ENCODE measurements around the gene PATJ.
"Not testable (repeated sequence)": the region's sequence is repeated elsewhere in the genome, so short reads cannot be mapped to it uniquely, and the experiment has no call there.

Gene PATJ

DNA sequence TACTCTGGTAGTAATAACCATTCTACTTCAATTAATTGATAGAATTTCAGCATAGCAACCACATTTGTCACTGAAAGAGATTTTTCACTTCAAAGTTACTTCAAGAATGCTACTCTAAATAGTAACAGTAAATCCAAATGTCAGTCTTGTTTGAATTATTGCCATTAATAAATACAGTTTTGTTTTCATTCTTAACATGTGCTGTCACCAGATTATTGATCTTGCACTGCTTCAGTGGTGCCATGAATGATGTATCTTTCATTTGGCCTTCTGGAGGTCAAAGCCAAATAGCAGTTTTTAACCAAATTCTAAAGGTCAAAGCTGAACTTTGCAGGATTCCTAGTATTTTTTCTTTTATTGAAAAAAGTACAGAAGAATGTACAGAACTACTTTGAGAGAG lies 199.5 kb downstream of the PATJ start:
- TF ChIP-seq, protein P1, sequence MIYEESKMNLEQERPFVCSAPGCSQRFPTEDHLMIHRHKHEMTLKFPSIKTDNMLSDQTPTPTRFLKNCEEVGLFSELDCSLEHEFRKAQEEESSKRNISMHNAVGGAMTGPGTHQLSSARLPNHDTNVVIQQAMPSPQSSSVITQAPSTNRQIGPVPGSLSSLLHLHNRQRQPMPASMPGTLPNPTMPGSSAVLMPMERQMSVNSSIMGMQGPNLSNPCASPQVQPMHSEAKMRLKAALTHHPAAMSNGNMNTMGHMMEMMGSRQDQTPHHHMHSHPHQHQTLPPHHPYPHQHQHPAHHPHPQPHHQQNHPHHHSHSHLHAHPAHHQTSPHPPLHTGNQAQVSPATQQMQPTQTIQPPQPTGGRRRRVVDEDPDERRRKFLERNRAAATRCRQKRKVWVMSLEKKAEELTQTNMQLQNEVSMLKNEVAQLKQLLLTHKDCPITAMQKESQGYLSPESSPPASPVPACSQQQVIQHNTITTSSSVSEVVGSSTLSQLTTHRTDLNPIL (CRISPR knock-in tag; IDR thresholded peaks at IDR 0.05; ENCODE audit: low read depth): no peak
- TF ChIP-seq PPARA (CRISPR knock-in tag; IDR thresholded peaks at IDR 0.05; ENCODE audit: borderline replicate concordance): no peak
- TF ChIP-seq, protein P2, sequence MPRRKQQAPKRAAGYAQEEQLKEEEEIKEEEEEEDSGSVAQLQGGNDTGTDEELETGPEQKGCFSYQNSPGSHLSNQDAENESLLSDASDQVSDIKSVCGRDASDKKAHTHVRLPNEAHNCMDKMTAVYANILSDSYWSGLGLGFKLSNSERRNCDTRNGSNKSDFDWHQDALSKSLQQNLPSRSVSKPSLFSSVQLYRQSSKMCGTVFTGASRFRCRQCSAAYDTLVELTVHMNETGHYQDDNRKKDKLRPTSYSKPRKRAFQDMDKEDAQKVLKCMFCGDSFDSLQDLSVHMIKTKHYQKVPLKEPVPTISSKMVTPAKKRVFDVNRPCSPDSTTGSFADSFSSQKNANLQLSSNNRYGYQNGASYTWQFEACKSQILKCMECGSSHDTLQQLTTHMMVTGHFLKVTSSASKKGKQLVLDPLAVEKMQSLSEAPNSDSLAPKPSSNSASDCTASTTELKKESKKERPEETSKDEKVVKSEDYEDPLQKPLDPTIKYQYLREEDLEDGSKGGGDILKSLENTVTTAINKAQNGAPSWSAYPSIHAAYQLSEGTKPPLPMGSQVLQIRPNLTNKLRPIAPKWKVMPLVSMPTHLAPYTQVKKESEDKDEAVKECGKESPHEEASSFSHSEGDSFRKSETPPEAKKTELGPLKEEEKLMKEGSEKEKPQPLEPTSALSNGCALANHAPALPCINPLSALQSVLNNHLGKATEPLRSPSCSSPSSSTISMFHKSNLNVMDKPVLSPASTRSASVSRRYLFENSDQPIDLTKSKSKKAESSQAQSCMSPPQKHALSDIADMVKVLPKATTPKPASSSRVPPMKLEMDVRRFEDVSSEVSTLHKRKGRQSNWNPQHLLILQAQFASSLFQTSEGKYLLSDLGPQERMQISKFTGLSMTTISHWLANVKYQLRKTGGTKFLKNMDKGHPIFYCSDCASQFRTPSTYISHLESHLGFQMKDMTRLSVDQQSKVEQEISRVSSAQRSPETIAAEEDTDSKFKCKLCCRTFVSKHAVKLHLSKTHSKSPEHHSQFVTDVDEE (CRISPR knock-in tag; IDR thresholded peaks at IDR 0.05): no peak
- TF ChIP-seq ZFP3 (CRISPR knock-in tag; IDR thresholded peaks at IDR 0.05): no peak
- no peak for TF ChIP-seq TCF4 (CRISPR knock-in tag; IDR thresholded peaks at IDR 0.05; ENCODE audit: borderline replicate concordance)
- TF ChIP-seq, protein P3, sequence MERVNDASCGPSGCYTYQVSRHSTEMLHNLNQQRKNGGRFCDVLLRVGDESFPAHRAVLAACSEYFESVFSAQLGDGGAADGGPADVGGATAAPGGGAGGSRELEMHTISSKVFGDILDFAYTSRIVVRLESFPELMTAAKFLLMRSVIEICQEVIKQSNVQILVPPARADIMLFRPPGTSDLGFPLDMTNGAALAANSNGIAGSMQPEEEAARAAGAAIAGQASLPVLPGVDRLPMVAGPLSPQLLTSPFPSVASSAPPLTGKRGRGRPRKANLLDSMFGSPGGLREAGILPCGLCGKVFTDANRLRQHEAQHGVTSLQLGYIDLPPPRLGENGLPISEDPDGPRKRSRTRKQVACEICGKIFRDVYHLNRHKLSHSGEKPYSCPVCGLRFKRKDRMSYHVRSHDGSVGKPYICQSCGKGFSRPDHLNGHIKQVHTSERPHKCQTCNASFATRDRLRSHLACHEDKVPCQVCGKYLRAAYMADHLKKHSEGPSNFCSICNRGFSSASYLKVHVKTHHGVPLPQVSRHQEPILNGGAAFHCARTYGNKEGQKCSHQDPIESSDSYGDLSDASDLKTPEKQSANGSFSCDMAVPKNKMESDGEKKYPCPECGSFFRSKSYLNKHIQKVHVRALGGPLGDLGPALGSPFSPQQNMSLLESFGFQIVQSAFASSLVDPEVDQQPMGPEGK (CRISPR knock-in tag; IDR thresholded peaks at IDR 0.05; ENCODE audit: borderline replicate concordance): no peak
- TF ChIP-seq ESRRG (CRISPR knock-in tag; IDR thresholded peaks at IDR 0.05): no peak
- no peak for TF ChIP-seq BACH2 (CRISPR knock-in tag; IDR thresholded peaks at IDR 0.05; ENCODE audit: borderline replicate concordance)
- TF ChIP-seq TOX (CRISPR knock-in tag; IDR thresholded peaks at IDR 0.05; ENCODE audit: borderline replicate concordance): no peak
- TF ChIP-seq ZC3H10 (CRISPR knock-in tag; IDR thresholded peaks at IDR 0.05): no peak
- TF ChIP-seq ZNF8 (CRISPR knock-in tag; IDR thresholded peaks at IDR 0.05): no peak
- TF ChIP-seq RARB (CRISPR knock-in tag; IDR thresholded peaks at IDR 0.05): no peak
- no peak for TF ChIP-seq CSRNP3 (CRISPR knock-in tag; IDR thresholded peaks at IDR 0.05)
- no peak for TF ChIP-seq ZNF565 (CRISPR knock-in tag; conservative IDR thresholded peaks at IDR 0.05; ENCODE audit: low read depth)
- TF ChIP-seq ISL1 (CRISPR knock-in tag; IDR thresholded peaks at IDR 0.05): no peak
- no peak for ATAC-seq

DNA sequence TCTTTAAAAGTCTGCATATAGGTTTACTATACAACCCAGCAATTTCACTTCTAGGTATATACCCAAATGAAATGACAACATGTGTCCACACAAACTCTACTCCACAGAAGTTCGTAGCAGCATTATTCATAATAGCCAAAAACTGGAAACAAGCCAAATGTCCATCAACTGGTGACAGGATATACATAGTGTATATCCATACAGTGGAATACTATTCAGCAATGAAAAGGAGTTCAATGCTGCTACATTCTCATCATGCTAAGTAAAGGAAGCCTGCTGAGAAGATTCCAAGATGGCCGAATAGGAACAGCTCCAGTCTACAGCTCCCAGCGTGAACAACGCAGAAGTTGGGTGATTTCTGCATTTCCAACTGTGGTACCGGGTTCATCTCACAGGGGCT lies 200.6 kb downstream of the PATJ start:
- ATAC-seq: no peak
- TF ChIP-seq, protein P3 (CRISPR knock-in tag; IDR thresholded peaks at IDR 0.05; ENCODE audit: borderline replicate concordance): no peak
- TF ChIP-seq ZNF8 (CRISPR knock-in tag; IDR thresholded peaks at IDR 0.05): peak; percentile 87
- TF ChIP-seq TCF4 (CRISPR knock-in tag; IDR thresholded peaks at IDR 0.05; ENCODE audit: borderline replicate concordance): no peak
- no peak for TF ChIP-seq BACH2 (CRISPR knock-in tag; IDR thresholded peaks at IDR 0.05; ENCODE audit: borderline replicate concordance)
- TF ChIP-seq TOX (CRISPR knock-in tag; IDR thresholded peaks at IDR 0.05; ENCODE audit: borderline replicate concordance): no peak
- no peak for TF ChIP-seq ZFP30 (CRISPR knock-in tag; IDR thresholded peaks at IDR 0.05)
- TF ChIP-seq RARB (CRISPR knock-in tag; IDR thresholded peaks at IDR 0.05): no peak
- TF ChIP-seq ARNTL (CRISPR knock-in tag; IDR thresholded peaks at IDR 0.05; ENCODE audit: borderline replicate concordance, low read depth): no peak

DNA sequence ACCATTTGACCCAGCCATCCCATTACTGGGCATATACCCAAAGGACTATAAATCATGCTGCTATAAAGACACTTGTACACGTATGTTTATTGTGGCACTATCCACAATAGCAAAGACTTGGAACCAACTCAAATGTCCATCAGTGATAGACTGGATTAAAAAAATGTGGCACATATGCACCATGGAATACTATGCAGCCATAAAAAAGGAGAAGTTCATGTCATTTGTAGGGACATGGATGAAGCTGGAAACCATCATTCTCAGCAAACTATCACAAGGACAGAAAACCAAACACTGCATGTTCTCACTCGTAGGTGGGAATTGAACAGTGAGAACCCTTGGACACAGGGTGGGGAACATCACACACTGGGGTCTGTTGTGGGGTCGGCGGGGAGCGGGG lies 206.4 kb downstream of the PATJ start:
- ATAC-seq: not testable (repeated sequence)

- 0 out of 3 replicates have a peak, but pooled peaks have one; percentile 25 for ATAC-seq
- TF ChIP-seq, protein P1 (CRISPR knock-in tag; IDR thresholded peaks at IDR 0.05; ENCODE audit: low read depth): no peak
- no peak for TF ChIP-seq ZFP3 (CRISPR knock-in tag; IDR thresholded peaks at IDR 0.05)
- no peak for TF ChIP-seq ISL1 (CRISPR knock-in tag; IDR thresholded peaks at IDR 0.05)
- no peak for TF ChIP-seq ESRRG (CRISPR knock-in tag; IDR thresholded peaks at IDR 0.05)
- TF ChIP-seq TCF4 (CRISPR knock-in tag; IDR thresholded peaks at IDR 0.05; ENCODE audit: borderline replicate concordance): no peak
- no peak for TF ChIP-seq ZNF8 (CRISPR knock-in tag; IDR thresholded peaks at IDR 0.05)
- no peak for TF ChIP-seq OSR1 (CRISPR knock-in tag; IDR thresholded peaks at IDR 0.05)
- no peak for TF ChIP-seq ZNF70 (CRISPR knock-in tag; IDR thresholded peaks at IDR 0.05)
Measured at GRCh38 chr1:61950418-61950817, 208.1 kb downstream of the PATJ start.
